ENCODE data around the gene DTL.

GRCh38 chr1:212135166-212135565 is 99.6 kb downstream of the DTL start:
- TF ChIP-seq CTCF (conservative IDR thresholded peaks at IDR 0.05; ENCODE audit: low read length) (no peak), EZH2phosphoT487 (IDR thresholded peaks at IDR 0.05; ENCODE audit: borderline replicate concordance, low read depth, low read length) (no peak)

Measured in OCI-LY7 (cell line).